PFSK-1 (cell line): ENCODE data around the gene SEPTIN2.

ENCODE experiments used
- FOXP2 ChIP-seq: optimal IDR thresholded peaks from 2 replicates; pipeline ENCODE3; 2011; ENCODE audit warnings: borderline replicate concordance, control low read depth, inconsistent platforms; ENCODE audit not compliant: insufficient read depth; ENCODE audit errors: extremely low read length, extremely low read depth
- POLR2AphosphoS5 ChIP-seq: IDR thresholded peaks from 2 replicates; pipeline ENCODE4 v1.6.1; 2012; ENCODE audit warnings: low read depth, mild to moderate bottlenecking, control low read depth, low read length, moderate library complexity
- SIN3A ChIP-seq: IDR thresholded peaks from 2 replicates; pipeline ENCODE4 v1.6.1; 2012; ENCODE audit warnings: mild to moderate bottlenecking, low read length, moderate library complexity, borderline replicate concordance; ENCODE audit not compliant: insufficient read depth
- TAF1 ChIP-seq: IDR thresholded peaks from 2 replicates; pipeline ENCODE4 v1.6.1; 2012; ENCODE audit warnings: low read length, control low read depth, borderline replicate concordance; ENCODE audit not compliant: insufficient read depth
- TF ChIP-seq, protein P1 (sequence below), 2 experiments: IDR thresholded peaks; 2 replicates each; pipeline versions ENCODE4 v1.6.1 to v1.8.0; 2011 to 2012; ENCODE audit warnings: low read depth in 2 of 2, low read length in 2 of 2, control low read depth in 1 of 2, inconsistent platforms in 1 of 2, mild to moderate bottlenecking in 1 of 2, moderate library complexity in 1 of 2; ENCODE audit not compliant: insufficient read depth in 1 of 2

Gene SEPTIN2

DNA sequence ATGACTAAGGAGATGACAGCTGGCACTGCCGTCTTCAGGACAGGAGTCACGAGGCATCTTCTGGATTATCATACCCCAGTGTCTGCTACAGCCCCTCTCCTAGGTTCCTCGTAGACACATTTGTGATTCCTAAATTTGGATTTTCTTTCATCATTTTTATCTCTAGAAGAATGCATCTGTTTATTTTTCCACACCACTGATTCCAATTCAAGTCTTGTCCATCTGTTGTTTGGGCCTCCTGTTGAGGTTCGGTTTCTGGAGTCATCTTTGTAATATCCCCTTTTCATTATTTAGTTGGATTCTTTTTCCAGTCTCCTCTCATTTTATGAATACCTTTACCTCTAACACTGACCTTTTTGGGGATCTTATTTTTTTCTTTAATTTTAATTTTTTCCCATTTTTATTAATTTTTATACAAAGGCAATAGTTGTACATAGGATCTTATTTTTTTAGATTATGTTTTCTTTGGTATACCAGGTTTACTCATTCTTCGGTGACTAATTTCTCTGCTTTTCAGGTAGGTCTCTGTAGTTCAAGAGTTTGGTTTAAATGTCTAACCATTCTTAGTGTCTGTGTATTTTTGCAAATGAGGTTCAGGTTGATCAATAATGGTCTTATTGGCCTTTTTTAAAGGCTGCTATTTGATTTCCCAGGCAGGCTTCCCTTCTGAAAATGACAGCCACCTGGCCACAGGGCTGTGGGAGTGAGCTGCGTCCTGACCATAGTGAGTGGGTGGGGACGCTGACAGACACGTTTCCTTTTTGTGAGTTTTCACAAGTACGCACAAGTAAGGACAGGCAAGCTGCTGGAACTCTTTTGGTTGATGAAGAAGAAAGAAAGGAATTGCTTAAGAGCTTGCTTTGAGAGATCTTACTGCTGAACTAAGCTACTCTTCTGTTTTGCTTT, 74.8 kb downstream of the SEPTIN2 start:
- TF ChIP-seq POLR2AphosphoS5, result no peak
- TF ChIP-seq TAF1, result no peak
- TF ChIP-seq, protein P1, sequence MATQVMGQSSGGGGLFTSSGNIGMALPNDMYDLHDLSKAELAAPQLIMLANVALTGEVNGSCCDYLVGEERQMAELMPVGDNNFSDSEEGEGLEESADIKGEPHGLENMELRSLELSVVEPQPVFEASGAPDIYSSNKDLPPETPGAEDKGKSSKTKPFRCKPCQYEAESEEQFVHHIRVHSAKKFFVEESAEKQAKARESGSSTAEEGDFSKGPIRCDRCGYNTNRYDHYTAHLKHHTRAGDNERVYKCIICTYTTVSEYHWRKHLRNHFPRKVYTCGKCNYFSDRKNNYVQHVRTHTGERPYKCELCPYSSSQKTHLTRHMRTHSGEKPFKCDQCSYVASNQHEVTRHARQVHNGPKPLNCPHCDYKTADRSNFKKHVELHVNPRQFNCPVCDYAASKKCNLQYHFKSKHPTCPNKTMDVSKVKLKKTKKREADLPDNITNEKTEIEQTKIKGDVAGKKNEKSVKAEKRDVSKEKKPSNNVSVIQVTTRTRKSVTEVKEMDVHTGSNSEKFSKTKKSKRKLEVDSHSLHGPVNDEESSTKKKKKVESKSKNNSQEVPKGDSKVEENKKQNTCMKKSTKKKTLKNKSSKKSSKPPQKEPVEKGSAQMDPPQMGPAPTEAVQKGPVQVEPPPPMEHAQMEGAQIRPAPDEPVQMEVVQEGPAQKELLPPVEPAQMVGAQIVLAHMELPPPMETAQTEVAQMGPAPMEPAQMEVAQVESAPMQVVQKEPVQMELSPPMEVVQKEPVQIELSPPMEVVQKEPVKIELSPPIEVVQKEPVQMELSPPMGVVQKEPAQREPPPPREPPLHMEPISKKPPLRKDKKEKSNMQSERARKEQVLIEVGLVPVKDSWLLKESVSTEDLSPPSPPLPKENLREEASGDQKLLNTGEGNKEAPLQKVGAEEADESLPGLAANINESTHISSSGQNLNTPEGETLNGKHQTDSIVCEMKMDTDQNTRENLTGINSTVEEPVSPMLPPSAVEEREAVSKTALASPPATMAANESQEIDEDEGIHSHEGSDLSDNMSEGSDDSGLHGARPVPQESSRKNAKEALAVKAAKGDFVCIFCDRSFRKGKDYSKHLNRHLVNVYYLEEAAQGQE (IDR thresholded peaks at IDR 0.05; ENCODE audit: insufficient read depth in 1 of 2, low read depth in 2 of 2, low read length in 2 of 2), result no peak
- TF ChIP-seq FOXP2, result no peak
- TF ChIP-seq SIN3A, result no peak

DNA sequence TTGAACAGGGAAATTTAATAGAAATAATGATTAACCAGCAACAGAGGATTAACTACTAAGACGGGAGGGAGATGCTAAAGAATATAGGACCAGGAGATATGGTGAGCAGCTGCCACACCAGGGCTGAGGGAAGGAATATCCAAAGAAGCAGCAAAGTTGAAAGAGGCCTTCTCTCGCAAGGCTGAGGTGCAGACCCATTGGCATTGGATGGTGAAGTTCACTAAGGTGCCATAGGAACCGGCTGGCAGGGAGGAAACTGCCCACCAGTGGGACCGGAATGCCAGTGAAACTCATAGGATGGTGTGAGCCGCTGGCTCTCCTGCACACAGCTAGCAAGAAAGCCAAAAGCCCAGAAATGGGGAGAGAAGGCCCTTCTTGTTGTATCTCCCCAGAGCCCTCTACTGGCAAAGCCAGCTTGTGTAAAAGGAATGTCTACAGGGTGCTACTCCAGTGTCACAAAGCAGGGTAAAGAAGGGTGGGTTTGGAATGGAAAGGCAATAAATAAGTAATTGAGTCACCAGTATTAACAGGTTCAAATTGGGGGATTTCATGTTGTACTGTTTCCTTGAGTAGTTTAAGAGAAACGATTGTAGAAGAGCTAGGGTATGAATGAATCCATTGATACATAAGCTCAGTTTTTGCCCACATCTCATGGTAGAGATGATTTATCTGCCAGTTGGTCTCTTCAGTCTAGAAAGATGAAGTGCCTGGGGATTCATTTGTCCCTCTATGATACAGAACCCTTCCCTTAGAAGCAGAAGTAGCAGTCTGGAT, 76.4 kb downstream of the SEPTIN2 start:
- no peak for TF ChIP-seq FOXP2
- no peak for TF ChIP-seq SIN3A
- TF ChIP-seq TAF1, result no peak
- TF ChIP-seq, protein P1 (IDR thresholded peaks at IDR 0.05; ENCODE audit: insufficient read depth in 1 of 2, low read depth in 2 of 2, low read length in 2 of 2), result no peak
- TF ChIP-seq POLR2AphosphoS5, result no peak

DNA sequence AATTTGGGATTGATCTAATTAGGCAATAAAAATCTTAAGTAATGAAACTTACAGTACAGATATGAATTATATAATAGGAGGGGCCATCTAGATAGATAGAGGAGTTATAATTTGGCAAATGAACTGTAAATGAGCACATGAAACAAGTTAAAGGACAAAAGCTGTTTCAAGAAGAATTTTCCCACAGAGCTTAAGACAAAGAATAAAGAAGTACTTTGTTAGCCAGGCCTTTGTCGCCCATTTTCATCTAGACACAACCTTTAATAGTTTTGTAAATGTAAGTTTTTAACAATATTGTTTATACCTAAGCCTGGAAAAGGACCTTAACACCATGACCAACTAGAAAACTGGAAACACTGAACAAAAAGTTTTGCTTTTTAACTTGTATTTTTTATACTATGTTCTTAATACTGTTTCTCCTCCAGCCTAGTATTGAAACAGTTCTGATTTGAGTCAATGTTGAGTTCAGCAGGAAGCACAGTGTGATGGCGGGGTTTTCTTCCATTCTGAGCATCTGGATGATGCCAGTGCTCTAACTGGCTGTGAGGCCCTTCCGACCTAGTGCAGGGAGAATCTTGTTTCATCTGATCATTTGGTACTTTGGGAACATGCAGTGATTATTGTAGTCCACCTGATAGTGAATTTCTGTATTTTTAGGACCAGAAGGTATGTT, 77.9 kb downstream of the SEPTIN2 start:
- no peak for TF ChIP-seq TAF1
- TF ChIP-seq, protein P1 (IDR thresholded peaks at IDR 0.05; ENCODE audit: insufficient read depth in 1 of 2, low read depth in 2 of 2, low read length in 2 of 2), result no peak

DNA sequence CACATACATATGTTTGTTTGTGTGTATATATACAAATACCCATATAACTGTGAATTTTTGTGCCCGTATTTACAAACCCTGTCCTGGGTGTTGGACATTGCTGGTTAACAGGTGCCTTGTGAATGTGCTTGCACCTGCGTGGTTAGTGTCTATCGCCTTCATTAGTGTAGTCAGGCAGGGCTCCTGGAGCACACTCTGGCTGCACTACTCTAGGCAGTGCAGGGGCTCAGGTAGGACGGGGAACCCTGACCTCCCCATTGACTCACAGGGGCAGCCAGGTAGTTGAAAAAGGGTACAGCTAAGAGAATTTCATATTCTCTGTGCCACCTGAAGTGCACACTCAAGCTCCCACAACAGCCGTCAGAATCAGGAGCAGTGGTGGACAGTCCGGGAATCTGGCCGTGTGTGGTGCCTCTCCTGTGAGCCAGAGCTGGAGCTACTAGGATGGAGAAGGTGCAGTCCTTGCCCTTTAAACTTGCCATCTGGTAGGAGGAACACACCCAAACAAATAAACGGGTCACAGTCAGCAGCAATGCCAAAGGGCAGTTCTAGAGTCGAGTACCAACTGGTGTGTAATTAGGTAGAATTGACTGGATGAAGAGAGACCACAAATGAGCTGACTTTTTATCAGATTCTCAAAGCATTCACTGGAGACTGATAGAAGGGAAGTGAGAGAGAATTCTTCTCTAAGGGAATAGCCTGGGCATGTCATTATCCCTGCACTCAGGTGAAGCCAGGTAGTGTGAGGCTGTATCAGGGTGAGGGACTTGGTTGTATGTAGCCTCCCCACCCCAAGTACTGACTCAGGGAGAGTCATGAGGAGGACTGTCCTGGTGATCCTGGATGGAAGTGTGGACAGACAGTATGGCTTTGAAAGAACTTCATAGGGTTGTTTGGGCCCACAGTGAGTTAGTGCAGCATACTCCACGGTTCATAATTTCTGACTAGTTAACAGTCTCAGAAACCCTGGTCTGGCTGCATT, 84.5 kb downstream of the SEPTIN2 start:
- no peak for TF ChIP-seq TAF1
- TF ChIP-seq, protein P1 (IDR thresholded peaks at IDR 0.05; ENCODE audit: insufficient read depth in 1 of 2, low read depth in 2 of 2, low read length in 2 of 2), result no peak
- no peak for TF ChIP-seq SIN3A
- no peak for TF ChIP-seq FOXP2
- TF ChIP-seq POLR2AphosphoS5, result no peak
